ENCODE results near the gene SEC22B. TPM values are rescaled to one million over a fixed set of nuclear protein-coding genes. Genes with fewer than 3 reads are reported as not detected.
"Not testable (repeated sequence)": the region's sequence is repeated elsewhere in the genome, so short reads cannot be mapped to it uniquely, and the experiment has no call there.

The SEC22B gene
- 10 to 100 TPM; 14.6 to 25.1 (median 21.5) TPM for total RNA-seq

GRCh38 chr1:120176092-120176855 lies at the start of gene SEC22B:
TSS of gene SEC22B (minus strand) at chr1:120176520. CDS start at chr1:120176381, 139 bp downstream.
- peak; percentile 97 to 98 for ATAC-seq
- H3K36me3 ChIP-seq = no peaks in the 10 kb centered on the region
- intact Hi-C loops (cut with DNase I; ENCODE audit: low total_unique reads) = no loop called here
- in situ Hi-C loops (cut with MboI; ENCODE audit: low sequenced_read_pairs in 4 of 4) = no loop called here
- no peaks in the 10 kb centered on the region for H3K27me3 ChIP-seq
- TF ChIP-seq POLR2A (IDR thresholded peaks at IDR 0.05) (peak; percentile 93 to 95), CTCF (IDR thresholded peaks at IDR 0.05 in 4 of 5, conservative IDR thresholded peaks at IDR 0.05 in 1 of 5) (no peak)
- peak within 1 kb of the TSS; percentile 89 to 97 (median 94) for H3K27ac ChIP-seq
- peak within 1 kb of the TSS; percentile 63 to 92 (median 86) for H3K4me3 ChIP-seq
- no peaks in the 10 kb centered on the region for H3K9me3 ChIP-seq
- H3K4me1 ChIP-seq = peaks cover 0 to 4% of the 10 kb centered on the region in 2 donors
- DNase-seq = peak; percentile 87 to 92

GRCh38 chr1:120217933-120218332 lies 41.6 kb upstream of the SEC22B start:
- DNase-seq; intact Hi-C loops (cut with DNase I; ENCODE audit: low total_unique reads); H3K27ac ChIP-seq; H3K4me1 ChIP-seq; ATAC-seq; H3K27me3 ChIP-seq; H3K4me3 ChIP-seq; H3K36me3 ChIP-seq; in situ Hi-C loops (cut with MboI; ENCODE audit: low sequenced_read_pairs in 4 of 4); H3K9me3 ChIP-seq: not testable (repeated sequence)

- intact Hi-C loops (cut with DNase I; ENCODE audit: low total_unique reads); H3K4me1 ChIP-seq; H3K9me3 ChIP-seq; H3K36me3 ChIP-seq; H3K27ac ChIP-seq; in situ Hi-C loops (cut with MboI; ENCODE audit: low sequenced_read_pairs in 4 of 4); H3K4me3 ChIP-seq; H3K27me3 ChIP-seq: not testable (repeated sequence)
- DNase-seq (peak in 1 of 2 donors; percentile 17), ATAC-seq (peak; percentile 58 to 71)
Measured at GRCh38 chr1:120217175-120217929, 41.0 kb upstream of the SEC22B start.

GRCh38 chr1:120213606-120214005 lies 37.3 kb upstream of the SEC22B start:
- H3K27ac ChIP-seq; H3K4me1 ChIP-seq; DNase-seq; intact Hi-C loops (cut with DNase I; ENCODE audit: low total_unique reads); H3K4me3 ChIP-seq; H3K36me3 ChIP-seq; in situ Hi-C loops (cut with MboI; ENCODE audit: low sequenced_read_pairs in 4 of 4); H3K9me3 ChIP-seq; H3K27me3 ChIP-seq: not testable (repeated sequence)
- ATAC-seq = peak; percentile 94 to 96

GRCh38 chr1:120210754-120211153 lies 34.4 kb upstream of the SEC22B start:
- in situ Hi-C loops (cut with MboI; ENCODE audit: low sequenced_read_pairs in 4 of 4); ATAC-seq; DNase-seq; H3K27me3 ChIP-seq; H3K9me3 ChIP-seq; H3K36me3 ChIP-seq; H3K4me1 ChIP-seq; H3K4me3 ChIP-seq; intact Hi-C loops (cut with DNase I; ENCODE audit: low total_unique reads); H3K27ac ChIP-seq: not testable (repeated sequence)

GRCh38 chr1:120196863-120197775 lies 20.8 kb upstream of the SEC22B start:
- DNase-seq; in situ Hi-C loops (cut with MboI; ENCODE audit: low sequenced_read_pairs in 4 of 4): not testable (repeated sequence)

GRCh38 chr1:120188626-120189025 lies 12.3 kb upstream of the SEC22B start:
- H3K36me3 ChIP-seq; DNase-seq; ATAC-seq; H3K9me3 ChIP-seq; H3K4me1 ChIP-seq; H3K4me3 ChIP-seq; intact Hi-C loops (cut with DNase I; ENCODE audit: low total_unique reads); in situ Hi-C loops (cut with MboI; ENCODE audit: low sequenced_read_pairs in 4 of 4); H3K27me3 ChIP-seq; H3K27ac ChIP-seq: not testable (repeated sequence)

More at GRCh38 chr1:120196863-120197775, 20.8 kb upstream of the SEC22B start:
- H3K36me3 ChIP-seq; intact Hi-C loops (cut with DNase I; ENCODE audit: low total_unique reads); H3K9me3 ChIP-seq; H3K27ac ChIP-seq; H3K4me1 ChIP-seq; H3K27me3 ChIP-seq: not testable (repeated sequence)
- peak in 1 of 2 donors; percentile 58 for ATAC-seq
- peak overlapping the region; percentile 15 to 49 (median 42) for H3K4me3 ChIP-seq

GRCh38 chr1:120182176-120182707 lies 5.9 kb upstream of the SEC22B start:
- H3K4me1 ChIP-seq; H3K27me3 ChIP-seq; H3K9me3 ChIP-seq; ATAC-seq; in situ Hi-C loops (cut with MboI; ENCODE audit: low sequenced_read_pairs in 4 of 4); H3K27ac ChIP-seq; H3K36me3 ChIP-seq; DNase-seq; intact Hi-C loops (cut with DNase I; ENCODE audit: low total_unique reads); H3K4me3 ChIP-seq: not testable (repeated sequence)

GRCh38 chr1:120179811-120180690 lies 3.7 kb upstream of the SEC22B start:
- H3K27me3 ChIP-seq; H3K9me3 ChIP-seq; in situ Hi-C loops (cut with MboI; ENCODE audit: low sequenced_read_pairs in 4 of 4); H3K4me1 ChIP-seq; H3K36me3 ChIP-seq; intact Hi-C loops (cut with DNase I; ENCODE audit: low total_unique reads); ATAC-seq: not testable (repeated sequence)
- Histone ChIP-seq H3K27ac (peak overlapping the region; percentile 4 to 64 (median 49)), H3K4me3 (peak overlapping the region; percentile 39 to 49 (median 46))
- DNase-seq = peak in 1 of 2 donors; percentile 13
